Prostate gland (tissue), 2 donors: ENCODE data around the gene GPR162. TPM values are rescaled to one million over a fixed set of nuclear protein-coding genes. Genes with fewer than 3 reads are reported as not detected.

Experiments
- DNase-seq: peaks from one replicate; pipeline ENCODE4 v3.0.0-alpha.2; 2019; ENCODE audit warnings: low spot score
- H3K27ac ChIP-seq, 2 donors: fragments of 200-600 bp; sonication (generic); 2 replicates each; pipeline ENCODE4 v1.5.1; 2017 to 2019
- H3K27me3 ChIP-seq: fragments of 200-600 bp; sonication (generic); replicated peaks from 2 replicates; pipeline ENCODE4 v1.5.1; 2019; ENCODE audit not compliant: insufficient read depth
- H3K36me3 ChIP-seq, 2 donors: fragments of 200-600 bp; sonication (generic); 1 replicate in 1 of 2; 2 replicates in 1 of 2; pipeline versions ENCODE4 v1.5.1 to v1.8.1; 2017 to 2019
- H3K4me1 ChIP-seq: fragments of 200-600 bp; sonication (generic); replicated peaks from 2 replicates; pipeline ENCODE4 v1.5.1; 2019
- H3K4me3 ChIP-seq, 2 donors: fragments of 200-600 bp; sonication (generic); 2 replicates each; pipeline ENCODE4 v1.5.1; 2017 to 2019
- H3K9me3 ChIP-seq: fragments of 200-600 bp; sonication (generic); 2 replicates; pipeline ENCODE4 v1.5.1; 2017
- CTCF ChIP-seq, 4 experiments: fragments of 200-600 bp in 2 of 4; fragments of 450-650 bp in 2 of 4; sonication (generic) in 2 of 4; IDR thresholded peaks; 1 replicate in 3 of 4; 2 replicates in 1 of 4; pipeline ENCODE4 v1.5.1; 2016 to 2019; ENCODE audit warnings: antibody characterized with exemption in 4 of 4, mild to moderate bottlenecking in 2 of 4, moderate library complexity in 2 of 4
- POLR2A ChIP-seq: fragments of 450-650 bp; IDR thresholded peaks from one replicate; pipeline ENCODE4 v1.6.1; 2016; ENCODE audit warnings: antibody characterized with exemption, mild to moderate bottlenecking
- POLR2AphosphoS5 ChIP-seq: sonication (generic); formaldehyde crosslinking; IDR thresholded peaks from one replicate; pipeline ENCODE4 v1.6.1; 2017; ENCODE audit warnings: antibody characterized with exemption
- WGBS: methylation state at CpG from one replicate; pipeline ENCODE4 v1.1.5; 2018; 5-methylcytosine and 5-hydroxymethylcytosine counted together
- intact Hi-C: fragments of 100-400 bp; cut with DNase I; formaldehyde crosslinking; loops from one replicate; pipeline ENCODE4 v1.14.2; 2022
- total RNA-seq, 2 donors: library from RNA; depleted of rRNA; stranded (reverse); fragments of >200 nt; gene quantifications; one replicate each; pipeline ENCODE4 v1.1.0, GENCODE V29; 2016

GPR162 gene
- 1 to 10 TPM; 4.3 to 4.4 TPM for total RNA-seq

GRCh38 chr12:6821591-6822425 is at the start of gene GPR162:
Gene GPR162, plus strand, starts transcription at chr12:6821821. Its CDS starts 2,078 bp downstream, at chr12:6823899.
- peak; percentile 48 for DNase-seq
- TF ChIP-seq POLR2A, result no peak
- no peak for TF ChIP-seq POLR2AphosphoS5
- no peak for TF ChIP-seq CTCF (IDR thresholded peaks at IDR 0.05)
- Histone ChIP-seq H3K36me3 (no peaks in the 10 kb centered on the region), H3K4me3 (peak within 1 kb of the TSS; percentile 29 to 39), H3K27me3 (no peaks in the 10 kb centered on the region), H3K4me1 (no peaks in the 10 kb centered on the region), H3K27ac (peak within 1 kb of the TSS; percentile 2 to 41), H3K9me3 (no peaks in the 10 kb centered on the region)
- intact Hi-C loops, result no loop called here
- WGBS, result 2% methylated on average over 28 of the region's 28 CpGs

GRCh38 chr12:6772331-6772695 is 49.3 kb upstream of the GPR162 start, which contains the start of gene LAG3:
Gene LAG3, plus strand, starts transcription at chr12:6772520. Its CDS starts 333 bp downstream, at chr12:6772853.
- no peaks in the 10 kb centered on the region for H3K27me3 ChIP-seq
- peaks cover 0 to 7% of the 10 kb centered on the region in 2 donors for H3K36me3 ChIP-seq
- peak within 1 kb of the TSS in 1 of 2 donors; percentile 9 for H3K4me3 ChIP-seq
- WGBS, result 54% methylated on average over 15 of the region's 15 CpGs
- DNase-seq, result no peak
- intact Hi-C loops, result no loop called here
- peak within 1 kb of the TSS; percentile 34 to 51 for H3K27ac ChIP-seq
- TF ChIP-seq POLR2A (no peak), CTCF (IDR thresholded peaks at IDR 0.05) (no peak), POLR2AphosphoS5 (no peak)
- H3K9me3 ChIP-seq, result no peaks in the 10 kb centered on the region
- H3K4me1 ChIP-seq, result peaks cover 6% of the 10 kb centered on the region

- no peak for TF ChIP-seq POLR2AphosphoS5
- TF ChIP-seq CTCF (IDR thresholded peaks at IDR 0.05), result no peak
- no peak for TF ChIP-seq POLR2A
- Histone ChIP-seq H3K36me3 (peaks cover 0 to 7% of the 10 kb centered on the region in 2 donors), H3K27ac (peak overlapping the region; percentile 34 to 49), H3K4me1 (peaks cover 6% of the 10 kb centered on the region), H3K9me3 (no peaks in the 10 kb centered on the region), H3K4me3 (peak overlapping the region in 1 of 2 donors; percentile 9), H3K27me3 (no peaks in the 10 kb centered on the region)
- intact Hi-C loops, result no loop called here
- DNase-seq, result no peak
- WGBS, result 68% methylated on average over 21 of the region's 21 CpGs
Measured at GRCh38 chr12:6772726-6773589, 48.7 kb upstream of the GPR162 start.

GRCh38 chr12:6773590-6774351 is 47.9 kb upstream of the GPR162 start:
- no peak for DNase-seq
- no peaks in the 10 kb centered on the region for H3K9me3 ChIP-seq
- H3K27me3 ChIP-seq, result no peaks in the 10 kb centered on the region
- intact Hi-C loops, result no loop called here
- H3K4me3 ChIP-seq, result peak overlapping the region; percentile 5 to 9
- TF ChIP-seq CTCF (IDR thresholded peaks at IDR 0.05) (no peak), POLR2A (no peak), POLR2AphosphoS5 (no peak)
- no peak overlapping the region for H3K27ac ChIP-seq
- H3K4me1 ChIP-seq, result peaks cover 6% of the 10 kb centered on the region
- peaks cover 0 to 7% of the 10 kb centered on the region in 2 donors for H3K36me3 ChIP-seq
- WGBS, result 45% methylated on average over 59 of the region's 60 CpGs
